ENCODE data around the gene ACTR3C.
"Not testable (repeated sequence)": the region's sequence is repeated elsewhere in the genome, so short reads cannot be mapped to it uniquely, and the experiment has no call there.

The ACTR3C gene

GRCh38 chr7:150313870-150314269 lies 9.5 kb downstream of the ACTR3C start:
- DNase-seq (ENCODE audit: low read depth in 3 of 3) = no peak

GRCh38 chr7:150313367-150313809 lies 10.0 kb downstream of the ACTR3C start:
- DNase-seq (ENCODE audit: low read depth in 3 of 3) = no peak

GRCh38 chr7:150312649-150313366 lies 10.5 kb downstream of the ACTR3C start:
- DNase-seq (ENCODE audit: low read depth in 3 of 3) = not testable (repeated sequence)

GRCh38 chr7:150311711-150312110 lies 11.6 kb downstream of the ACTR3C start:
- DNase-seq (ENCODE audit: low read depth in 3 of 3) = no peak

GRCh38 chr7:150311146-150311545 lies 12.2 kb downstream of the ACTR3C start:
- no peak for DNase-seq (ENCODE audit: low read depth in 3 of 3)

GRCh38 chr7:150308575-150308974 lies 14.8 kb downstream of the ACTR3C start:
- no peak for DNase-seq (ENCODE audit: low read depth in 3 of 3)

- no peak for DNase-seq (ENCODE audit: low read depth in 3 of 3)
These were observed 15.4 kb downstream of the ACTR3C start for GRCh38 chr7:150307904-150308303.

GRCh38 chr7:150307129-150307528 lies 16.2 kb downstream of the ACTR3C start:
- DNase-seq (ENCODE audit: low read depth in 3 of 3) = no peak

GRCh38 chr7:150306377-150306776 lies 17.0 kb downstream of the ACTR3C start:
- not testable (repeated sequence) for DNase-seq (ENCODE audit: low read depth in 3 of 3)

GRCh38 chr7:150305903-150306284 lies 17.5 kb downstream of the ACTR3C start:
- not testable (repeated sequence) for DNase-seq (ENCODE audit: low read depth in 3 of 3)

- DNase-seq (ENCODE audit: low read depth in 3 of 3) = not testable (repeated sequence)
These were observed 18.0 kb downstream of the ACTR3C start for GRCh38 chr7:150305259-150305902.

GRCh38 chr7:150304499-150305258 lies 18.7 kb downstream of the ACTR3C start:
- DNase-seq (ENCODE audit: low read depth in 3 of 3) = not testable (repeated sequence)

- DNase-seq (ENCODE audit: low read depth in 3 of 3) = not testable (repeated sequence)
These were observed 20.4 kb downstream of the ACTR3C start for GRCh38 chr7:150302908-150303310.

GRCh38 chr7:150297978-150298377 lies 25.4 kb downstream of the ACTR3C start:
- DNase-seq (ENCODE audit: low read depth in 3 of 3) = not testable (repeated sequence)

- not testable (repeated sequence) for DNase-seq (ENCODE audit: low read depth in 3 of 3)
These were observed 26.5 kb downstream of the ACTR3C start for GRCh38 chr7:150296802-150297201.

GRCh38 chr7:150295614-150296013 lies 27.7 kb downstream of the ACTR3C start:
- DNase-seq (ENCODE audit: low read depth in 3 of 3) = not testable (repeated sequence)

- DNase-seq (ENCODE audit: low read depth in 3 of 3) = not testable (repeated sequence)
These were observed 28.3 kb downstream of the ACTR3C start for GRCh38 chr7:150295027-150295426.

GRCh38 chr7:150290317-150290716 lies 33.0 kb downstream of the ACTR3C start:
- not testable (repeated sequence) for DNase-seq (ENCODE audit: low read depth in 3 of 3)

- DNase-seq (ENCODE audit: low read depth in 3 of 3) = not testable (repeated sequence)
These were observed 34.5 kb downstream of the ACTR3C start for GRCh38 chr7:150288816-150289215.

GRCh38 chr7:150287815-150288214 lies 35.5 kb downstream of the ACTR3C start:
- not testable (repeated sequence) for DNase-seq (ENCODE audit: low read depth in 3 of 3)

GRCh38 chr7:150285849-150286754 lies 37.2 kb downstream of the ACTR3C start:
- DNase-seq (ENCODE audit: low read depth in 3 of 3) = peak in 1 of 3 donors; percentile 5
